ENCODE results near the gene CLECL1. TPM values are rescaled to one million over a fixed set of nuclear protein-coding genes. Genes with fewer than 3 reads are reported as not detected.

Gene CLECL1
- total and polyA plus RNA-seq, 2 donors (not counting 3 experiments of a cell fraction or from before 2014, with no cell fraction given), result not detected

DNA sequence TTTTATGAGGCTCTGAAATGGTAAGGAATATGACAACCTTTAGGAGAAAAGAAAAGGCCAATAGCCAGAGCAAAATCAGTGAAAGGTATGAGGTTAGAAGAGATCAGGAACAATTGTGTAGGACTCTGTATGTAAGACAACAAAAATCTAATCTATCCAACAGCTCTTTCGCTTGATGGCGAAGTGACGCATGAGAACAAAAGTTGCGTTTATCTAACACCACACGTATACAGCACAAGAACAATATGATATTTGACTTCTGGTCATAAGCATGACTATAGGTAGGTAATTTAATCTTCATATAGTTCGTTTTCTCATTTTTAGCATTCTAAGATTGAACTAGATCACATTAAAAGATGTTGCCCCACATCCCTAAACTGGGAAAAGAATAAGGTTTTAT is 1.5 kb downstream of the CLECL1 start:
- no peaks in the 10 kb centered on the region for H3K9me3 ChIP-seq (replicated peaks; ENCODE audit: control insufficient read depth, insufficient read depth, low read length)
- intact Hi-C loops (cut with micrococcal nuclease), result no loop called here
- CTCF ChIA-PET, result interaction anchor here (0.9 to 1.8 kb wide), 2 partner anchors 12 to 422 kb away, joined by 3 to 6 read pairs; no protein-coding TSS in a partner anchor
- H3K27ac ChIP-seq (ENCODE audit: insufficient read depth, low read depth, low read length), result no peak overlapping the region
- no peak overlapping the region for H3K4me2 ChIP-seq (ENCODE audit: insufficient read depth, low read length)
- dilution Hi-C loops (cut with MboI; ENCODE audit: extremely low pct_ligation_motif_present, low sequenced_read_pairs), result no loop called here
- H3K4me3 ChIP-seq (replicated peaks in 1 of 3; ENCODE audit: insufficient read depth in 1 of 3, low read depth in 1 of 3, low read length in 3 of 3), result no peak overlapping the region
- H3K4me1 ChIP-seq (ENCODE audit: control insufficient read depth, extremely low read depth, insufficient read depth, low read length), result peaks cover 9% of the 10 kb centered on the region
- TF ChIP-seq MYC (IDR thresholded peaks at IDR 0.05; ENCODE audit: low read depth, low read length) (no peak), EZH2 (IDR thresholded peaks at IDR 0.05; ENCODE audit: borderline replicate concordance, low read depth, low read length, severe bottlenecking) (no peak)
- POLR2A ChIA-PET, result no interaction called here
- H3K79me2 ChIP-seq (ENCODE audit: control insufficient read depth, insufficient read depth, low read length), result no peaks in the 10 kb centered on the region
- H4K20me1 ChIP-seq (replicated peaks; ENCODE audit: control insufficient read depth, extremely low read depth, insufficient read depth, low read length), result no peaks in the 10 kb centered on the region
- H3K9me1 ChIP-seq (replicated peaks; ENCODE audit: control insufficient read depth, extremely low read depth, insufficient read depth, low read length), result no peaks in the 10 kb centered on the region
- no peak overlapping the region for H3K9ac ChIP-seq (replicated peaks; ENCODE audit: extremely low read depth, insufficient read depth, low read length)
- DNase-seq (ENCODE audit: low read depth, low spot score) (no peak), FAIRE-seq (no peak)
- no peaks in the 10 kb centered on the region for H3K36me3 ChIP-seq (ENCODE audit: control insufficient read depth in 2 of 2, extremely low read depth in 1 of 2, insufficient read depth in 2 of 2, low read length in 2 of 2)
- H3K27me3 ChIP-seq (ENCODE audit: control insufficient read depth in 2 of 2, insufficient read depth in 2 of 2, low read length in 2 of 2), result no peaks in the 10 kb centered on the region
- H2AFZ ChIP-seq (ENCODE audit: low read depth, low read length), result no peak overlapping the region
- no TSS peak for BruUV-seq (replicated peaks)

- Histone ChIP-seq H3K9me3 (replicated peaks; ENCODE audit: control insufficient read depth, insufficient read depth, low read length) (no peaks in the 10 kb centered on the region), H3K79me2 (ENCODE audit: control insufficient read depth, insufficient read depth, low read length) (no peaks in the 10 kb centered on the region), H3K27me3 (ENCODE audit: control insufficient read depth in 2 of 2, insufficient read depth in 2 of 2, low read length in 2 of 2) (no peaks in the 10 kb centered on the region), H3K4me1 (ENCODE audit: control insufficient read depth, extremely low read depth, insufficient read depth, low read length) (peaks cover 9% of the 10 kb centered on the region), H3K4me3 (replicated peaks in 1 of 3; ENCODE audit: insufficient read depth in 1 of 3, low read depth in 1 of 3, low read length in 3 of 3) (no peak overlapping the region), H3K9ac (replicated peaks; ENCODE audit: extremely low read depth, insufficient read depth, low read length) (no peak overlapping the region), H4K20me1 (replicated peaks; ENCODE audit: control insufficient read depth, extremely low read depth, insufficient read depth, low read length) (no peaks in the 10 kb centered on the region), H2AFZ (ENCODE audit: low read depth, low read length) (no peak overlapping the region), H3K36me3 (ENCODE audit: control insufficient read depth in 2 of 2, extremely low read depth in 1 of 2, insufficient read depth in 2 of 2, low read length in 2 of 2) (no peaks in the 10 kb centered on the region), H3K9me1 (replicated peaks; ENCODE audit: control insufficient read depth, extremely low read depth, insufficient read depth, low read length) (no peaks in the 10 kb centered on the region), H3K4me2 (ENCODE audit: insufficient read depth, low read length) (no peak overlapping the region), H3K27ac (ENCODE audit: insufficient read depth, low read depth, low read length) (no peak overlapping the region)
- TF ChIP-seq GATA2 (IDR thresholded peaks at IDR 0.05; ENCODE audit: insufficient read depth, insufficient read length, low read depth, low read length) (no peak), POLR2A (IDR thresholded peaks at IDR 0.05; ENCODE audit: low read depth, low read length) (no peak), CTCF (IDR thresholded peaks at IDR 0.05; ENCODE audit: extremely low read depth in 1 of 2, insufficient read depth in 1 of 2, low read depth in 1 of 2, low read length in 2 of 2) (no peak), JUN (IDR thresholded peaks at IDR 0.05; ENCODE audit: borderline replicate concordance, insufficient read depth, insufficient read length, low read depth) (no peak), POLR2AphosphoS5 (IDR thresholded peaks at IDR 0.05; ENCODE audit: insufficient read depth, low read depth, low read length) (no peak), MYC (IDR thresholded peaks at IDR 0.05; ENCODE audit: low read depth, low read length) (no peak), EZH2 (IDR thresholded peaks at IDR 0.05; ENCODE audit: borderline replicate concordance, low read depth, low read length, severe bottlenecking) (no peak), FOS (IDR thresholded peaks at IDR 0.05; ENCODE audit: borderline replicate concordance, insufficient read depth, low read length) (no peak)
- TF ChIP-seq, protein P1, sequence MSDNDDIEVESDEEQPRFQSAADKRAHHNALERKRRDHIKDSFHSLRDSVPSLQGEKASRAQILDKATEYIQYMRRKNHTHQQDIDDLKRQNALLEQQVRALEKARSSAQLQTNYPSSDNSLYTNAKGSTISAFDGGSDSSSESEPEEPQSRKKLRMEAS (IDR thresholded peaks at IDR 0.05; ENCODE audit: insufficient read depth, insufficient read length), result no peak
- ChIA-PET CTCF (interaction anchor here (0.9 to 1.9 kb wide), 3 partner anchors 9 to 423 kb away, joined by 3 to 6 read pairs (median 4); no protein-coding TSS in a partner anchor), POLR2A (no interaction called here)
- no TSS peak for BruUV-seq (replicated peaks)
- intact Hi-C loops (cut with micrococcal nuclease), result no loop called here
- dilution Hi-C loops (cut with MboI; ENCODE audit: extremely low pct_ligation_motif_present, low sequenced_read_pairs), result no loop called here
- FAIRE-seq (no peak), DNase-seq (ENCODE audit: low read depth, low spot score) (no peak)
Observed at GRCh38 chr12:9730591-9730990, 2.3 kb downstream of the CLECL1 start.
